Endometrial microvascular endothelial cells (primary cell): Measurements from ENCODE around the gene PARD3B. TPM values are rescaled to one million over a fixed set of nuclear protein-coding genes. Genes with fewer than 3 reads are reported as not detected.

Source experiments
- in situ Hi-C: cut with HindIII; loops from 2 replicates; pipeline ENCODE4 v1.10.0; 2017; ENCODE audit warnings: low sequenced_read_pairs, low pct_unique_long_range_greater_than_20kb; ENCODE audit errors: inconsistent ontology term
- total RNA-seq: library from RNA; depleted of rRNA; stranded (reverse); fragments of >200 nt; gene quantifications from one replicate; pipeline ENCODE4 v1.2.3, GENCODE V29; 2015; ENCODE audit errors: inconsistent ontology term

The PARD3B gene
- total RNA-seq, 1 donor from 2014 or later, result 3.3 TPM

DNA sequence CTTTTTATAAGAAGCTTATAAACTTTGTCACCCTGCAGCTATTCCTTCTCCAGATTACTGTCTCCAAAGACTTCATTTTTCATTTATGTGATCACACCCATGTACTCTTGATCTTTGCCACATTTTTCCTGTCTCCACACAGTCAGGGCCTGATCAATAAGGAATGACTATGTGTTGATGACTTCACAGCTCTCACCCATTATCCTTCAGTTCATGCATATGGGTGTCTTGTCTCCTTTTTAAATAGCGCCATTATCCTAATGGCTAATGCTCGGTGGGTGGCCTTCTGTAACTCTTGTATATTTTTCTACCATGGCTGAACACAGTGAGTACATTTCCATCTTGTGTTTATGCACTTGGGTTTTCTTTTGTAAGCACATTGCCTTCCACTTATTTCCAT, 801.4 kb downstream of the PARD3B start:
- in situ Hi-C loops, result no loop called here

DNA sequence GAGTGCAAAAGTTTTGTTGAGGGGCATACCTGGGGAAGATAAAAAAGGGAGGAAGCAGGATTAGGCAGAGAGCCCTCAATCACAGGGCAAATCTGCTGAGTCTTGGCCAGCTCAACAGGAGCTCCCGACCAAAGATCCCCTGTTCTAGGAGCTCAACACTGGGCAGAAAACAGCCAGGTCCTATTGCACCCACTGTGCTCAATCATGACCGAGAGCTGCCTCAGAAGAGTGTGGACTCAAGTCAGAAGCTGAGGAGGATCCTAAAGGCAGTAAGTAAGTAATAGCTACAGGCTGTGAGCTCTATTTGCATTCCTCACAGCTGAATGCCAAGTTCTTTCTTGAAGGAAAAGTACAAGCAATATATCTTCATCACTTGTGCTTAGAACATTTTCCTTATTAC, 802.6 kb downstream of the PARD3B start:
- in situ Hi-C loops, result no loop called here

DNA sequence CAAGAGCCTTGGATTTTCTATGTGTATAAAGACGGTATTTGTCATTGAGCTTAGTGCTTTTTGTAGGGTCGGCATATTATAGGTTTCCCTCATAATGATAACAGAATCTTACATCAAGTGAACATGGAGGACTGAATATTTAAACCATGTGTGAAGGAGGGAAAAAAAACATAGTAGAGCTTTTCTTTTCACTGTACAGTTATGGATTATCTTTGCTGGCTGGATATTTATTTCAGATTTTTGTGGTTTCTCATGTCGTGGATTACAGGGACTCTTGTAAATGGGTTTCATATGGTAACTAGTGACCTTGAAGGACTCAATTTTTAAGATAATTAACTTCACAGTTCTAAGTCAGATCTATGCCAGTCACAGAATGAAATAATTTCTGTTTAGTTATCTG, 806.8 kb downstream of the PARD3B start:
- in situ Hi-C loops, result no loop called here

DNA sequence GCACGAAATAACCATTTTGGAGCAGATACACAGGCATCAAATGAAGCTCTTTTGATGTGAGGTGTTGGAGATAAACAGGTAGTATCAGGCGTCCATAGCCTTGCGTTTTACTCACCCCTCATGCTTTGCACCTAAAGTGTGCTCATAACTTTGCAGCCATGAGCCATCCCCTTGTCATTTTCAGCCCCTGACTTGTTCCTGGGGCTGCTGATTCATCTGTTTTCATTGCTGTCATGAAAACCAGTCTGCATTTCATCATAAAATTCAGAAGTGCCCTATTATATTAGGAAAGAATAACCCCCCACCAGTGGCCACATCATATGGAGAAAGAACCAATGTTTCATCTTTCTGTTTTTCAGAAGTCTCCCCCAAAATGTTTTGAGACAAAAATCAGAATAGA, 807.3 kb downstream of the PARD3B start:
- in situ Hi-C loops, result no loop called here

DNA sequence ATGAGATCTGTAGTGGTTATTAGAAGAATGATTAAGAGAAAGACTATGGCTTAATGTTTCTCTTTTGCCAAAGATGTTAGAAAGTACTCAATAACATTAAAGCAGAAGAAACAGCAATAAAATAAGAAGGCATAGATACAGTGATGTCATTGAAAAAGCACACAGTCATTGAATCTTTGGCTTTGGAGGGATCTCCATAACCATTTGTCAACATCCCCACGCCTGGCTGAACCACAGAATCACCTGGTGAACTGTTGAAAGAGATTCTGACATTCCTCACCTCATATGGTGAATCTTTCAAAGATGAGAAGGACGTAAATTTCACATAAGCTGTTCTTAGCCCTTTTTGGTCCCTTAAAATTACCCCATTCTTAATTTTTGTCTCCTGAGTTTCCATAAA, 812.5 kb downstream of the PARD3B start:
- in situ Hi-C loops, result no loop called here

DNA sequence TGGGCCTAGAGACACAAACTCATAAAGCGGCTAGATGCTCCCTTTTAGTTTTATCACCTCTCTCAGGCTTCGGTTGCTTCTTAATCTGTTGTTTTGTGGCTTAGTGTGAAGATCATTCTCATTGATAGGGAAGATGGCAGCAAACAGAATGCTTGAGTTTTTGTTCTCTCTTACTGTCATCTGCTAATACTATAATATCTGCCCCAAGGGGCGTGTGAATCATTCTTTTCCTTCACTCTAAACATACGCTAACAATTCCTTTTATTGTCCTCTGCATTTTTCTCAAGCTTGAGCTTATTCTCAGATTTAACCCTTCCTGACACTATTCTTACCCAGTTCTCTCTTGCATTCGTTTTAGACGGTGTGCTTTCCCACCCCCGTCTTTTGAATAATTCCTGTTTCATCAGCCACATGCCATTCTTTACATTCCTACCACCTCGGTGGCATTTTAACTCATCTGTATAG, 813.1 kb downstream of the PARD3B start:
- in situ Hi-C loops, result no loop called here

DNA sequence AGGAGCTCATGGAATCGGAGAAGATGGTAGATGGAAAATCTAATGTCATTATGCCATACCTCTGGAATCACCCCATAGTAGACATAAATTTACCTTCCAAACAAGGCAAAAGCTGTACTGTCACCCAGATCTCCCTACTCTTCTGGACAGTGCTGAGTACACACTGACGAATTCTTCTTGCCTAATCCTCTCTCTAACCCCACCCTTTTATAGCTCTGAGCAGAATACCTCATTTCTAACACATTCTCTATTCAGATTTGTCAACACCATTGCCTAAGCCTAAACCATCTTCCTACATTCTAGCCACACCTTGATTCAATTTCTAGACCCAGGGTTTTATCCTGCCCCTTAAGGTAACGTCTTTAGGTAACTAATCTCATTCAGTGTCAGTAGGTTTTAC, 816.0 kb downstream of the PARD3B start:
- in situ Hi-C loops, result no loop called here

DNA sequence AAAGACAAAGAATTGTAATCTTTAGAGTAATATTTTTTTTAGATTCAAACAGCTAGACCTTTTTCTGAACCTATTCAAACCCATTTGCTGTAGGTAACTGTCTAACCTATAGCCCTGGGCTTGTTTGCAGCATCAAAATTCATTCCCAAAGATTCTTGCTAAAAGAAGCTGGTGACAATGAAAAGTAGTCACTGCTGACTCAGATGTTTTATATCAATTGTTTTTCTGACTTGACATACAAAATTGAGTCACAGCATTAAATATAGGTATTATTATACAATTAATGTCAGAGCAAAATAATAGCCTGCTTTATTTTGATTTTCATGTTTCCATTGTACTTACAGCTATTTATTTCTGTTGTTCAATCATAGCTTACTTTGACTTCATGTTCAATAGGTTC, 816.7 kb downstream of the PARD3B start:
- in situ Hi-C loops, result no loop called here

DNA sequence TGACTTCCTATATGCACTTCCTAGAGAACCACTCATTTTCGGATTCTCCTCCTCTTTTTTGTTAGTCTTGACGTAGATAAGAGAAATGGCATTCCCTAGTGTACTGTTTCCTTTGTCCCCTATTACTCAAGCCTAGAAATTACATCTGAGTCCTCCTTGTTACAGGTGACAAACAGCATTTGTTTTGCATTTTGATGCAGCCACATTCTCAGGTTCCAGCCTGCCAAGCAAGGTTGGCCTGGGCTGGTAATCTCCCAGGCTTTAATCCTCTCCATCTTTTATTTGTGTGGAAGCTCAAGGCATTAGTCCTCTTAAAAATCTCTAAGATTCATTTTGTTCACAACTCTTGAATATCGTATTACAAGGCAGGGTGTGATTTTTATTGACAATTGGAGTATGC, 819.0 kb downstream of the PARD3B start:
- in situ Hi-C loops, result no loop called here

DNA sequence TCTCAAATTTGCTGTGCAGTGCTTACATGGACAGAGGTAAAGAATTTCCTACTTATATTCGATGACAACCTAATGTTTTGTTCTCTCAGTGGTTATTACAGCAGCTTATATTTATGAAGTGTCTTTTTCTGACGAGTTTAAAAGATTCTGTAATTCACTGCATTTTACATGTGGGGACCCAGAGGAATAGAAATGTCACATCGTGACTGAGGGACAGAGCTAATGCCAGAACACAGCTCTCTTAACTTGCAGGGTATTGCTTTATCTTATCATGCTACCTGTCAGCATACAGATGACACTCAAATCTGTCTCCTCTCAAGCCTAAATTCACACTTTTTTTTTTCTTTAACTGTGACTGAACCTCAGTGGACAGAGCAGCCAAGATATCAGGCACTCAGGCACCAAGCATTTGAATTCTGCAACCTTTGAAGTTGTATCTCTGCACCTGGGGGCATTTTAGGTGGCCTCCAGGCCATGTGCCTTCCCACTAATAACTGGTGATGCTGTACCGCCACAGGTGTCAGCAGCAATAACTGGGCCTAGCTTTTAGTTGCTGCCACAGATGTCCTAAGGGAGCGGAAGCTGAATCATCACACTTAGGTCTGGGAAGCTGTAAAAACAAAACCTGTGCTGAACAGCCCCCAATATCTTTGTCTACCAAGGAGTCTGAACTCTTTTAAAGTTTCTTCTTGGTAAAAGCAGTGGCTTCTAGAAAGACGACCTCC, 821.2 kb downstream of the PARD3B start:
- in situ Hi-C loops, result no loop called here

DNA sequence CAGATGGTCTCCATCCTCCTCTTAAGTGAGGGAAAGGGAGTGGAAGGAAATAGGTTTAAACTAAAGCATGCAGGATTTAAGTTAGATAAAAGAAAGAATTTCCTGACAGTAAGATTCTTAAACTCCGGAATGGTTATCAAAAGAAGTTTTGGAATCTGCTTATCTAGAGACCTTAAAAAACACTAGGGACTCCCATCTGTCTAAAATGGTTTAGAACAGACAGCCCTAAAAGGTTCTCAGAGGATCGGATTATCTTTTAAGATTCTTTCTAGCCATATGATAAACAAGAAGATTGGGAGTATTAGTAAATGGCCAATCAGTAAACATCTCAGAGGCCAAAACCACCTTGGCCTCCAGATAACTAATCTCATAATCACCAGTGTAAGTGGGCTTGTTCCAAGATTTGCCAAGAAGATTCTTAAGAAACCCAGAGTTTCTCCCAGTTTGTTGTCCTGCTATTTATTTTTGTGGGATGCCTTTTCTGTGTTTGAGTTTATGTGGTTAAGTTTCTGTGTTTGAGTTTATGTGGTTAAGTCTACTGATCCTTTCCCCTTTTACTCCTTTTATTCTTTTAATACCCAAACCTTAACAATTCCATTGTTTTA, 822.2 kb downstream of the PARD3B start:
- in situ Hi-C loops, result no loop called here

DNA sequence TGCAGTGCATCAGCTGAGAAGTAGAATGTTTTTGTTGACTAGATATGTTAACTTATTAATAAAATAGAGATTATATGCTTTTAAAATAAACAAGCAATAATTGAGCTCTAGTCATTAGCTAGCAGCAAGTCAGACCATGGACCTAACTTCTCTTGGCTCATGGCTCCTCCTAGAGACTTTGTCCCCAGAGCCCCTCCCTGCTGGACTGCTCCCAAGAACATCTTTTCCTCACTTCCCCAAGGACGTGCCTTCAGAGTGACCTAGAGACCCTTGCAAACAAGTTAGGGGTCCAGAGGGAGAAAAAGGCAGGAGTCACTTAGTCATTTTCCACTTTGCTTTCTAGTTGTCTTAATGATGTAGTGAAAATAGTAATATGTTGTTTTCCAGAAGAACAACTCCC, 824.5 kb downstream of the PARD3B start:
- in situ Hi-C loops, result no loop called here

DNA sequence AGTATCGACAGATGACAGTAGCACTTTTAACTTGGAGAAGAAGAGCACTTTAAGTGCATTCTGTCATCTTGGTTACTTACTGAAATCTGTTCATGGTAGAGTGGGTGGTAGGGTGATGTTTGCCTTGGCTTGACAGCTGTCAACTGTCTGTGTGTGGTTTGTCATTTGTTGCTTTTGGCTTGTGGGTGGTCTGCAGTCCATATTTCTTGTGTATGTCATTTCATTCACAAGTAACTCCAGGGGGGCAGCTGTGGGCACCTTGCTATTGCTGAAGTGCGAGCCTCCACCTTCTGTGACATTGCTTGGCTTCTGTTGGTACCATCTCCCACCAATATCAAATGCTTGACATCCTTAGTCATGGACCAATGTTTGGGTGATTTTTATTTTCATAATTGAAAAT, 825.5 kb downstream of the PARD3B start:
- in situ Hi-C loops, result no loop called here

DNA sequence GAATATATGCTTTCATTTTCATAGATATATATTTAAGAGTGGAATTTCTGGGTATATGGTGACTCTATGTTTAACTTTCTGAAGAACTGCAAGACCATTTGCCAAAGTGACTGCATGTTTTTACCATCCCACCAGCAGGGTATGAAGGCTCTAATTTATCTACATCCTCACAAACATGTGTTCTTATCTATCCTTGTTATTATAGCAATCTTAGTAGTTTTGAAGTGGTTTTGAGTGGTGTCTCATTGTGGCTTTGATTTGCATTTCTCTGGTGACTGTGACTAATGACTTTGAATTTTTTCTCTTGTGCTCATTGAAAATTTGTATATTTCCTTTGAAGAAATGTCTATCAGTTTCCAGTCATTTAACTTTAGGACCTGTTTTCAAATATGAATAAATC, 826.9 kb downstream of the PARD3B start:
- in situ Hi-C loops, result no loop called here

DNA sequence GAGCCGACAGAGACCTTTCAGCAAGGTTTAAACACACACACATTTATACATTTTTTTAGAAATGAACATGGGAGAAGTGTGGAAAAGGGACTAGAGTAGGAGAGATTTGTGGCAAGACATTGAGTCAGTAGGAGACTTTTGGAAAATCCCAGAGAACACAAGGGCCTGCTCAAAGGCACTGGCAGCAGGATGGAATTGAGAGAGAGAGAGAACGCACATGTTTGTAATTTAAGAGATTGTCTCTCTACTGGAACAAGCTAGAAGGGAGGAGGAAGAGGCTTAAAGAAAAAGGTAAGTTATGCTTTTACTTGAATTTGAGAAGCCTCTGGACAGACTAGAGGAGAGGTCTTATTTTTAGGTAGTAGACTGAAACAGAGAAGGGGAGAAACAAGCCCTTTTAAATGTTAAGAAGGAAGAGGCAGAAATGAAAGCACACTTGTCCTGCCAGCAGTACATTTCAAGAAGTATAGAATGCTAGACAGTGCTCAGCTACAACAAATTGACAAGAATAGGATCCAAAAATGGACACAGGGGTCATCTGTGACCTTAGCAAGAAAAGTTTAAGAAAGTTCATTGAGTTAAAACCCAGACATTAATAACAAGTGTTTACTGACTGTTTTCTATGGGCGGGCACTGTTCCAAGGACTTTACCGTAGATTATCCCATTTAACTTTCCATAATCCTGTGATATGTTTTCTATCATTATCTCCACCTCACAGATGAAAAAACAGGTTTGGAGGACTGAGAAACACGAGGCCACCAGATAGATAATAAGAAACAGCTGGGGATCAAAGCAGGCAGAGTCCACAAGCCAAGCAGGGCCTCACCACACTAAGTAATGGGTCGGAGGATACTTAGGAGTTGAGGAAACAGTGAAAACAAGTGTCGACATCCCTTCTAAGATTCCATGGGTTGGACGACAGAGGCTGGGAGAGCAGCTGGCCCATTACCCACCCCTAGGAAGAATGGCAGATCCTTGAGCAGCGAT, 830.5 kb downstream of the PARD3B start:
- in situ Hi-C loops, result no loop called here

DNA sequence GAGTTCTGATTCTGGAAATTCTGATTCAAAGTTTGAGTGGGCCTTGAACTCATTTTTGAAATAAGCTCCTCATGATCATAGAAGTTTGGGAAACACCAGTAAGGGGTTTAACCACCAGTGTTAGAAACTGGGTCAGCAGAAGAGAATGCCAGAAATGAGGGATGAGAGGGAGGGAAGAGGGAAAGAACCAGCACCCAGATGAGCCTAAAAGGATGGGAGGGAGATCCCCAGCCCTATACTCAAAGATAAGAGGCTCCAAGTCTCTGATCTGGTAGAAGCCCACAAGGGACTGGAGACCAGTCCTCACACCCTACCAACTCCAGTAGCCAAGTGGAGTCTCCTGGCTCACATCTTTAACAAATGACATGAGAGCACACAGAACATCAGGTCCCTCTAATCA, 832.0 kb downstream of the PARD3B start:
- in situ Hi-C loops, result no loop called here

DNA sequence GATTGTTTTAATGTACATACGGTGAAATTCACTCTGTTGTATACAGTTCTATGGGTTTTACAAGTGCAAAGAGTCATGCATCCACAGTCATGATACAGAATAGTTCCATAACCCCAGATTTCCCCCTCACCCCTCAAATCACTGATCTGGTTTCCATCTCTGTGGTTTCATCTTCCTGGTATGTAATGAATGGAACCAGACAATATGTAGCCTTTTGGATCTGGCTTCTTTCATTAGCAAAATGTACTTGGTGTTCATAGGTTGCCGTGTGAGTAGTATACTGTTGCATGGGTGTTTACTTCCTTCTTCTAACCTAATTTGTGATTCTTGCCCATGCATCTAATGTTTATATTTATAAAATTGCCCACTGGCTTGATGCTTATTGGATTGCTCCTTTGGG, 838.3 kb downstream of the PARD3B start:
- in situ Hi-C loops, result no loop called here

DNA sequence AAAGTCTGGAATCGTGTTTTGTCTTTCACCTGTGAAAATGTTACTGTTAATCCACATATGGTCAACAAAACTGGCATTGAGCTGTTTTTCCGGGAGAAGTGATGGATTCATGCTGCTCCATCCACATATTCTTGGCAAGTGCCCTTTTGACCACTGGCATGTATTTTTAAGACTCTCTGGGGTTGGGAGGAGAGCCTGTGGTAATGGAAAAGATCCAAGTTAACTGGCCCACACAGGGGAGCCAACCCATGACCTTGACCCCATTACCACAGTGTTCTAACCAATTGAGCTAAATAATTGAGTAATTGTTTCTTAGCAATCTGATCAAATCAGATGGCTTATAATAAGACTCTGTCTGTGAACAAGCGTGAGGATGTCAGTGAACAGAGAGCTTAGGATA, 840.8 kb downstream of the PARD3B start:
- in situ Hi-C loops, result no loop called here

DNA sequence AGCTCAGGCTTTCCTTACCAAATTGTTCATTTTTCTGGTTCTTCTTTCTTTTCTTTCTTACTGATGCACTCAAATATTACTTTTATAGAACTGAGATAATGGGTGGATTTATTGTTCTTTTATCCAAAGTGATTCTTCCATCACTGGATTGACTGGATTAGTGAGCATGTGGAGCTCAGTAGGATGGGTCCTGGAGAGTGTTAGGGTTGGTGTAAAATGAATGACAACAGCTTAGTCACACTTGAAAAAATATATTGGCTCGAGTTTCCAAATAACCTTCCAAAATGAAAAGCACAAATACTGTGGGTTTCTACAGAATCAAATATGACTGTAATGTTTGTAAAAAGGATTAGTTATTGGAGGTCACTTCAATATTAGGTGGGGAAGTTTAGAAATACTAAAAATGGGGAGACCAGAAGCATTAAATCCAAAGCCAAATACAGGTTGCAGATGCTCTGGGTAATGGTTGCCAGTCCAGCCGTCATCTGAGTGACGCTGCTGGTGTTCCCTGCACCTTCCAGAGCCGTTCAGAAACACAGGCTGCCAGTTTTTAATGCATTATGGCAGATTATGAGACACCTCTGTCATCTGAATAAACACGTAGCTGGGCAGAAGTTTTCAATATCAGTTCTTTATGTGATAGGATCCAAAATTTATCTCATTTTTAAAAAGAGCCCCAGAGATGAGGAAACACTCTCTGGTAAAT, 842.2 kb downstream of the PARD3B start:
- in situ Hi-C loops, result no loop called here
